Measurements from ENCODE around the gene EMILIN3.

GRCh38 chr20:41320976-41321375 is 45.6 kb downstream of the EMILIN3 start:
- TF ChIP-seq POLR2A (IDR thresholded peaks at IDR 0.05; ENCODE audit: low read length) (no peak), GATA1 (IDR thresholded peaks at IDR 0.05; ENCODE audit: low read depth, low read length) (no peak)

All from erythroblast (primary cell).